C1 segment of cervical spinal cord (tissue), 14 donors: Measurements from ENCODE around the gene ATXN10.
"Not testable (repeated sequence)": the region's sequence is repeated elsewhere in the genome, so short reads cannot be mapped to it uniquely, and the experiment has no call there.

ENCODE experiments used
- DNase-seq, 14 donors: peaks; one replicate each; lab custom pipeline; 2025; lab: John Stamatoyannopoulos, UW

The ATXN10 gene, protein sequence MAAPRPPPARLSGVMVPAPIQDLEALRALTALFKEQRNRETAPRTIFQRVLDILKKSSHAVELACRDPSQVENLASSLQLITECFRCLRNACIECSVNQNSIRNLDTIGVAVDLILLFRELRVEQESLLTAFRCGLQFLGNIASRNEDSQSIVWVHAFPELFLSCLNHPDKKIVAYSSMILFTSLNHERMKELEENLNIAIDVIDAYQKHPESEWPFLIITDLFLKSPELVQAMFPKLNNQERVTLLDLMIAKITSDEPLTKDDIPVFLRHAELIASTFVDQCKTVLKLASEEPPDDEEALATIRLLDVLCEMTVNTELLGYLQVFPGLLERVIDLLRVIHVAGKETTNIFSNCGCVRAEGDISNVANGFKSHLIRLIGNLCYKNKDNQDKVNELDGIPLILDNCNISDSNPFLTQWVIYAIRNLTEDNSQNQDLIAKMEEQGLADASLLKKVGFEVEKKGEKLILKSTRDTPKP

DNA sequence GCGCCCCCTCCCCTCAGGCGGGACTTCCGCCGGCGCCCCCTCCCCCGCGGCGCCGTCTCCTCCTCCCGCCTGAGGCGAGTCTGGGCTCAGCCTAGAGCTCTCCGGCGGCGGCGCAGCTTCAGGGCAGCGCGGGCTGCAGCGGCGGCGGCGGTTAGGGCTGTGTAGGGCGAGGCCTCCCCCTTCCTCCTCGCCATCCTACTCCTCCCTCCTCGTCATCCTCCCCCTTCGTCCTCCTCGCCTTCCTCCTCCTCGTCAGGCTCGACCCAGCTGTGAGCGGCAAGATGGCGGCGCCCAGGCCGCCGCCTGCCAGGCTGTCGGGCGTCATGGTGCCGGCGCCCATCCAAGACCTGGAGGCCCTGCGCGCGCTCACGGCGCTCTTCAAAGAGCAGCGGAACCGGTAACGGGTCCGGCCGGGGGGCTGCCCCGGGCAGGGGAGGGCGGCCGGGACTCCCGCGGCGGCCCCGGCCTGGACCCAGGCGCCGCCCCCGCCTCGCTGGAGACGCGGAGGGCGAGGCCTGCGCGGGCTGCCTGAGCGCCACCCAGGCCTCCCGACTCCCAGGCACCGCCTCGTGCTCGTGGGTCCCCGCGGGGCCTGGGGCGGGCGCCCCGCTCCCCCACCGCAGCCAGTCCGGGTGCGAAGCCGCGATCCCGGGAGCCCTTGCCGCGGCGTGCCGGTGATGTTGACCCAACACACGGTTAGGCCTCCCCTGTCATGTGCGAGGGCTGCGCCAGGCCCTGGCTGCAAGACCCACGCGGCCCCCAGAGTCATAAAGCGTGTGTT is at the start of gene ATXN10:
Gene ATXN10, plus strand, starts transcription at position 52 of the 781 bp plus-strand sequence. Its CDS starts 230 bp downstream, at position 282.
- peak in 13 of 14 donors; percentile 42 to 96 (median 75) for DNase-seq

DNA sequence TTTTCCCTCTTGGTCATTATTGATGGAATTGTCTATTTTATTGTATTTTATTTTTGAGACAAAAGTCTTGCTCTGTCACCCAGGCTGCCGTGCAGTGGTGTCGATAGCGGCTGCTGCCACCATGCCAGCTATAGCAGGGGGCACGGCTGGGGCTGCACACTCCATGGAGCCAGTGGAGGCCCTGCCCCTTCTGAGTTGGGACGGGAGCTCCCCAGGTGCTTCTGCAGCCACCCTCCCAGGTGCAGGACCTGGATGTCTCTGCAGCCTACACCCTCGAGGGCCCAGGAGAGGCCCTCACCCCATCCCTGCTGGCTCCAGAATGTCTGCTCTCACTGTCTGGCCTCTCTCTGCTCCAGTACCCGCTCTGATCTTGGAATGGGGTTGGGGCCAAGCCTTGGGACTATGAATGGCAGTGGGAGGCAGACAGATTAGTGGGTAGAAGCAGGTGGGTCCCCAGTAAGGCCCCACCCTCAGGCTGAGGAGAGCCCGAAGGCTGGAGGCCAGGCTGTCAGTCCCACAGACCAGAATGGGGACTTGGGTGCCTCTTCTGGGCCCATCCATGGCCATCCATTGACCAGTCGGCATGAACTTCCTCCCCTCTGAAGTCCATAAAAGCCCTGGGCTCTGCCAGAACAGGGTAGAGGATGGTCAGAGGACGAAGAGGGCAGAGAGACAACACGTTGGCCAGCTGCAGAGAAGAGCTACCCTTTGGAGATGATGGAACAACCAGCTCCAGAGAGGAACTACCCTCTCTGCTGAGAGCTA is 49.6 kb upstream of the ATXN10 start:
- no peak for DNase-seq

DNA sequence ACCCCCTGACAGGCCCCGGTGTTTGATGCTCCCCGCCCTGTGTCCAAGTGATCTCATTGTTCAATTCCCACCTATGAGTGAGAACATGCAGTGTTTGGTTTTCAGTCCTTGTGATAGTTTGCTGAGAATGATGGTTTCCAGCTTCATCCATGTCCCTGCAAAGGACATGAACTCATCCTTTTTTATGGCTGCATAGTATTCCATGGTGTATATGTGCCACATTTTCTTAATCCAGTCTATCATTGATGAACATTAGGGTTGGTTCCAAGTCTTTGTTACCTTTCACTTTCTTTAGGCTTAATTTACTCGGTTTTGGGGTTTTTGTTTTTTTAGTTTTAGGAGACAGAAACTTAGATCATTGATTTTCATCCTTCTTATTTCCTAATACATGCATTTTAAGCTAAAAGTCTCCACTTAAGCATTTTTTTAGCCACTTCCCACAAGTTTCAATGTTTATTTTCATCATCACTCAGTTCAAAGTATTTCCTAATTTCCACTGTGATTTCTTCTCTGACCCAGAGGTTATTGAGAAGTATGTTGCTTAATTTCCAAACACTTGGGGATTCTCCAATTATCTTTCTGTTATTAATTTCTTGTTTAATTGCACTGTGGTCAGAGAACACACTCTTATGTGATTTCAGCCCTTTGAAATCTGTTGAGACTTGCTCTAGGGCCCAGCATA is 48.0 kb upstream of the ATXN10 start:
- DNase-seq: not testable (repeated sequence)

DNA sequence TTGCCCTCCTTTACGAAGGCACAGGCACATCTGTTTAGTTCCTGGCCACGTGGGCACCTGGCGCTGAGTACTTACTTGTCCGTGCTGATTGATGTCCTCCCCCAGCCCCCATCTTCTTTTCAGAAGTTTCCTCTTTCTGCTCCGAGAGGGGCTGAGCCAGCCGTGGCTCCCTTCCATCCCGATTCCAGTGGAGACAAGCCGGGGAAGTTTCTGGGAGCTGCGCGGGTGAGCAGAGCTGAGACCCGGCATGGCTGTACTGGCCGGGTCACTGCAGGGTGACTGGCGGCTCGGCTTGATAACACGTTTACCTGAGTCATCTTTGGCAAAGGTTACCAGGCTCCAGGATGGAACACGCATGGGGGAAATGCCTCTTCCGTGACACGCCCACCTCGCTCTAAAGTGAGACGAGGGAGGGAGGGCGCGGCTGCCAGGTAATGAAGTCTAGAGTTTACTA is 45.4 kb upstream of the ATXN10 start:
- no peak for DNase-seq

DNA sequence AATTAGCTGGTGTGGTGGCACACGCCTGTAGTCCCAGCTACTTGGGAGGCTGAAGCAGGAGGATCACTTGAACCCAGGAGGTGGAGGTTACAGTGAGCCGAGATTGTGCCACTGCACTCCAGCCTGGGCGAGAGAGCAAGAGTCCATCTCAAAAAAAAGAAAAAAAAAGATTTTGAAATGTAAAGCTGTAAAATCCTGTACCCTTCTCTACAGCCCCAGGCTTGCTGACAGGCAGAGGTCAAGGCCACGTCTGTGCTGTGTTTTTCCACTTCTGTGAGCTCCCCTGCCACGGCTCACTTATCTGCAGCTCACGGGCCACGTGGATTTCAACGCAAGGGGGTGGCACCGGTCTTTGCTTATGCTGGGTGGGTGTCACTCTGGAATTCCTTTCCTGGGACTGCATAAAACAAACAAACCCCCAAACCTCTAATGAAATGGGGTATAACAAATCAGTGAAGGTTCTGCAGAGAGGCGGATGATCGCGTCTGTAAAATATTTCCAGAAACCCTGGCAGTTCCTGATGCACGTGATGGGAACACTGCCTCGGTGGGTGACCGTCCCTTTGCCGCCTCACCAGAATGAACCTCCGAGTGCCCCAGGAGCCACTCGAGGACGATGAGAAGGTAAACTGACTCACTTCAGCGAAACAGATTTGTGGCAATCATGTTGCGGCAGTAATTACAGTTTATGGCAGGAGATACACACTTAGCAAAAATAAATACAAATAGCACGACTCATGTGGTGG is 44.0 kb upstream of the ATXN10 start:
- no peak for DNase-seq

DNA sequence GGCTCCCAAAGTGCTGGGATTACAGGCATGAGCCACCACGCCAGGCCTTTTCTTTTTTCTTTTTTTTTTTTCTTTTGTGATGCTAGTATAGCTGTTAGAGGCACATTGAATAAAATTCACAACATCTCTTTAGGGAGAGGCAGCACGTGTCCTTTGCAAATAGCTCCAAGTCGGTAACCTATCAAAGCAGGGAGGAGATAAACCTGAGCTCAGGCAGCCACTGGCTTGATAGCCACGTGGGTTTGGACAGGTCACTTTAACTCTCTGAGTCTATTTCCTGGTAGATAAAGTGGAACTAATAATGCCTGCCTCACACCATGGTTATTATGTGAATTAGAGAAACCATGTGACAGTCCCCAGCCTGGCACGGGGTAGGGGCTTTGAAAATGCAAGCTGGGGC is 43.1 kb upstream of the ATXN10 start:
- no peak for DNase-seq

DNA sequence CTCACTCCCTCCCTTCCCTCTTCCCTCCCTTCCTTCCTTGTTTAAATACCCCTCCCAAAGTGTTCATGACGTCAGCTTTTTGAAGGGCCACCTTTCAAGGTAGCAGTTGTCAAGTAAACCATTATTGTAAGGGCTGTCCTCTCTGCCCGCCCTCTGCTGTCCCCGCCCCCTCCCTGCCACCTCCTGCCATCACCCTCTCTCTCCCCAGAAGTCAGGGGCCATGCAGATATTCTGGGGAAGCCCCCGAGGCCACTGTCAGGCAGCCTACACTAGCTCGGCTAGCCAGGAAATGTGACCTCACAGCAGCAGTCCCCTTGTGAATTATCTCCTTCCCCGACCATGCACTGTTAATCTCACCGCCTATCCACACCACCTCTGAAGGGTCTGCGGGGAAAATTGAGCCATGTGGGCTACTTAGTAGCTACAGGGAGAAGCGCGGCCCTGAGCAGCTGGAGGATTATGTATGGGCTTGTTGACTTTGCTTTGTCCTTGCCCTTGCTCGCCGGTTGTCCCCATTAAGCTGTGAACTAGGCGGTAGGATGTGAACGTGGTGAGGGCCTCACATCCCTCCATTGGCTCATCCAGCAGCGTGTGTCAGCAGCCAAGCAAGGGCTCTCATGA is 42.1 kb upstream of the ATXN10 start:
- no peak for DNase-seq

DNA sequence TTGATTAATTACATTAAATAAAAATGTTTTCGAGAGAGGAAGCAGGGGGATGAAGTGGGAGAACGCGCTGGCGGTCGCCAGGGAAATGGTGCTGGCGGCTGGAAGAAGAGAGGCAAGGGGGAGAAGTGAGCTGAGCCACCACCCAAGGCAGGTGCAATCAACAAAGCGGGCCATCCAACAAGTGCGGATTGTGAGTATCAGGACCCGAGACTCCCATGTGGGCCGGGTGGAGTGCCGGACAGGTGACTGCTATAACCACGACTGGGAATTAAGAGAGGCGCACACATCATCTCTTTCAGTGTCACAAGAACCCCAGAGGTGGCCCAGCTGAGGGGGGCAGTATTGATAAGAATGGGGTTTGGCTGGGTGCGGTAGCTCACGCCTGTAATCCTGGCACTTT is 41.2 kb upstream of the ATXN10 start:
- no peak for DNase-seq

DNA sequence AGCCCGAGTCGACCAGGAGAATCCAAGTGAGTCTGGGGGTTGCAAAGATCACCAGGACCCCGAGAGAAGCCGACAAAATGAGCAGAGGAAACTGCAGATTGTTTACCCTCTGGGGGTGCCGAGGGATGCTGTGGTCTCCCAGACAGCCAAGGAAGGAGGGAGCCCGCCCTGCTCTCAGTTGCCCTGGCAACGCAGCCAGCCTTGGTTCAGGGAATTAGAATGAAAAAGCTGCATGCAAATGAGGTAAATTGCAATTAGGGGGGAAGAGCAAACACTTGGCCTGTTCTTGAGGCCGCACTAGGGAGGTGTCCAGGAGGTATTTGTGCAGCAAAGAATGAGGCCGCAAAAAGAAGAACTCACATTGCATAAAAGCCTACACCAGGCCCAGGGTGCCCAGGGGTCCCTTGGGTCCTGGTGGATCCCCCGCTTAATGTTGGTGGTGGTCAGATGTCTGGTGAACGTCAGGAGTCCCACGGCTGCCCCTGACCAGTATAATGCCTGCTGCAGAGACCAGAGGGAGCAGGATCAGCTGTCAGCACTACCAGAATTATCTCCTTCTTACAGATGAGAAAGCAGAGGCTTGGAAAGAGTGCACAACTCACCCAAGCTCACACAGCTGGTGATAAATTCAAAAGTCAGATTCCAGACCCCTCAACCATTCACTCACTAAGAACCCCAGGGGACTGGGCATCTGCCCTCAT is 40.3 kb upstream of the ATXN10 start:
- DNase-seq: peak in 1 of 14 donors; percentile 13

DNA sequence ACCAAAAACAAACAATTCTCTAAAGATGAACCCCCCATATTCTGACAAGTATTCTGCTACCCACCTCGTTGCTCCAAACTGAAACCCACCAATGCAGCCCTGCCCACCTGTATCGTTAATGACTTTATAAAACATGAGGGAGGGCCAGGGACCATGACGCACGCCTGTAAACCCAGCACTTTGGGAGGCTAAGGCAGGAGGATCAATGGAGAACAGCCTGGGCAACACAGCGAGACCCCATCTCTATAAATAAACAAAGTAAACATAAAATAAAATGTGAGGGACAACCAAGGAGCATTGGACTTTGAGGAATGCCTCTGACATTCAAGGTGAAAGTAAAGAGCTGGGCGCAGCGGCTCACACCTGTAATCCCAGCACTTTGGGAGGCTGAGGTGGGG is 39.8 kb upstream of the ATXN10 start:
- no peak for DNase-seq

DNA sequence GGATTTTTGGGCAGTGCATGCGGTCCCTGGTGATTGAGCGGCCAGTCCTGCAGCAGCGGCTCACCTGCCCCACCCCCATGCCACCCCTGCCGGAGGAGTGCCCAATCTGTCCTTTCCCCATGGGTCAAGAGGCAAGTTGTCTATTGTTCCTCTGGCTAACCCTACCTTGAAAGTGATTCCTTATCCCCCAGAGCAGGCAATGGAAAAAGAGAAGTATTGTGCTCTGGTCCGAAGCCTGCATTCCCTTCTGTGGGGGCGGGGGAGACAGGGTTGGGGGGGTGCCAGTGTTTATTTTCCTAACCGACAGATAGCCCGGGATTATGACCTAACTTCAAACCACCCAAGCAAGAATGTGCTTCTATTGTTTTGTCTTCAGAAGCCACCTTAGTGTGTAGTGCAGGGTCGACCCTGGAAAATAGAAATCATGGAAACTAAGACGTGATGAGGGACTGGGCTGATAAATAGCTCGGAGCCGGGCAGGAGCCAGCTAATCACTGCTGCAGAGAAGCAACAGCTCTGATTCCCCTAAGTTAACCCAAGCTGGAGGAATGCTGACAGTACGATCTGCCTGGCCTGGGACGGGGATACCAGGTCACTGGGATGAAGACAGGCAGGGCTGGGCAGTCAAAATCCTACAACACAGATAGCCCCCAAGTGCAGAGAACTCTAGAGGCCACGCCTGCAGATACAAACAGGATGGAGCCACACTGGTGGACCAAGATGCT is 38.7 kb upstream of the ATXN10 start:
- DNase-seq: no peak

DNA sequence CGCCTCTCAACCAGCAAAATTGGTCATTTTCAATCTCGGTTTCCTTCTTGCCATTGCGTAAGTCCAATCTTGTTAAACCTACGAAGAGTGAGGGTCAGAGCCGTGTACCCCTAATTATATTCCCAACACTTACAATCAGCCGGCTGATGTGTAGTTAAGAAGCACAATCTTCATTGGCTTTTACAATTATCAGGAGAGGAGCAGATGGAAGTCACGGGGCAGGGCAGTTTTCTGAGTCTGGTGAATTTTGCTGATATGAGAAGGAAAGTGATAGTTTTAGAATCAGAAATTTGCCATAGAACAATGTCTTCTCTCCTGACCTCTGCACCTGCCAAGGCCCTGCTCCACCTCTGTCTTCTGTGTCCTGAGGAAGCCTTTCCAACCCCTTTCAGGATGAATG is 35.0 kb upstream of the ATXN10 start:
- no peak for DNase-seq

DNA sequence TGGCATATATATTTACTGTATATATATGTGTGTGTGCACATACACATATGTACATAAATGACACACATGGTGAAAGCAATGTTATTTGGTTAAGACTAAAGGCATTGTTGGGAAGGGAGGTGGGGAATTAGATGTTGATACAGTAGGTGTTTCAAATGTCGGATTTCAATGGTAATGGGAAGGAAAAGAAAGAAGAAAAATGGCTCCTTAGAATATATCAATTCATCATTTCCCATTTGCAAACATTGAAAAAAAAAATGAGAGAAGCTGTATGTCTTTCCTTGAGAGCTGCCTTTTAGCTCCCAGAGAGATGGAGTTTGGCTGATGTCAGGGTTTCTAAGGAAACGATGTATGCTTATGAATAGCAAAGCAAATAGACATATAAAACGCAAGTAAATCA is 33.4 kb upstream of the ATXN10 start:
- DNase-seq: no peak

DNA sequence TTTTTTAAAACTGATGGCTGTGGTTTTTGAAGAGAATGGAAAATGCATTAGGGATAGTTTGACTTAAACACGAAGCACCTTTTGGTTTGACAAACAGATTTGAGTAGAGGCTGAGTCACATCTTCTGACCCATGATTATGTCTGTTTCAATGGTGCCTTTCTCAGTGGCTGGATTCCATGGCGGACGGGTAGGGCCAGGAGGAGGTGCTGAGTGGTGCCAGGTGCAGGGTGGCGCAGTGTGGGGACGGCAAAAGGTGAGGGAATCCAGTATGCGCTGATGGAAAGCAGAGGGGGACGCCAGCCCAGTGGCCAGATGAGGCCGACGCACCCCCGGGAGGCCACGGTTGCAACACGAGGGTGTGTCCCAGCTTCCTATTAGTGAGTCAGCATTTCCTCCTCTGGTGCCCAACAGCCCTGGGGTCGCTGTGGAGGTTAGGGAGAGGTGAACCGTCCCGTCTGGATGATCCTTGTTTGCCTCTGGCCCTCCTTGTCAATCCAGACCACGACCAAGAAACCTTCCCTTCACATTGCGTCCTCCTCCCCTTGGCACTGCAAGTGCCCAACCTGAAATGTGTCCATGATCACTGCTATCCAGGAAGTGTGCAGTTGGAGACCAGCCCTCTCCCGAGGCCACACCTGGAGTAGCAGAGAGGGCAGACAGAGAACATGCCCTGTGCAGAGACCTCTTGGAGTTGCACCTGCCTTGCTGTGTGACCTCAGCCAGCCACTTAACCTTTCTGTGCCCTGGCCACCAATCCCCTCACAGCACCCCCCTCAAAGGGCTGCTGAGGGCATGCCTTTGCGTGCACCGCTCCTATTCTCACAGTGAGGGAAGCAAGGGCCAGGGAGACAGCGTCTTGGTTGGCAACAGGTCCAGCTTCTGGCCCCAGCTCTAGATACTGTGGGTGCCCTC is 32.5 kb upstream of the ATXN10 start:
- DNase-seq: no peak

DNA sequence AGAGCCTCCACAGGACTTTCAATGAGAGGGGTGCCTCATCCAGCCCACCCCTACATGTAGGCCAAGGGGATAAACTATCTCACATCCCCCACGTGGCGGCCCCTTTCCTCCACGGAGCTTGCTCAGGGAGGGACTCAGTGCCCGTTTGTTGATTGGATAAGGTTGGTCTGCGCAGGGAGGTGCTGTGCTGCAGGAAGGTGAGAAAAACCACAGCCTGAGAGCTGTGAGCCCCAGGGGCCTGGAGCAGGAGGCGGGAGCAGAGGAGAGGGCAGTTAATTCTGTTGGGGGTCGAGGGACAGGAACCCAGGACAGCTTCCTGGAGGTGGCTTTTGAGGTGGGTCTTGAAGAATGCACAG is 31.9 kb upstream of the ATXN10 start:
- DNase-seq: no peak

DNA sequence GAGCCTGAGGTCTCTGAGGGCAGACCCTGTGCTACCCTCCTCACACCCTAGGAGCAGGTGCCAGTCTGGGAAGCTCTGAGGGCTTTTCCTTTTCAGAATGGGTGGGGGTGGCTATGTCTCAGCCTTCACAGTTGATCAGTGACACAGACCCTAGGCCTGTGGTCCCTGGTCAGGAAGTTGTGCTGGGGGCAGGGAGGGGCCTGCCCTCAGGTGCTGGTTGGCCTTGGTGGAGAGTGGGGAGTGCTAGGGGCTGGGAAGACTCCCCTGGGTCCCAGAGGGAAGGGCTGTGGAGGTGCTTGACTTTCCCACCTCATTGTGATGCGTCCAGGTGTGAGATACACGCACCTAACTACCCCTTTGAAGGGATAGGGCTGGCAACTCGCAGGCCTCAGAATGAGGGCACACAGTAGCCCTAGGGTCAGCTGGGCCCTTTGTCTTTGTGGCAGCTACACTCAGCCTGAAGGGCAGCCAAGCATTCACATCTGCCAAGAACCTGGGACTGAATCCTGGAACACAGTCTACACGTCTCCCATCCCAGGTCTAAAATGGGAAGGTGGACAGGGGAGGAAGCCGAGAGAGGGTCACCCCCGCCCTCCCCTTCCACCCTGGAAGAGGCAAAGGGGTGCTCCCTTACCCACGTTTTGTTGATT is 31.2 kb upstream of the ATXN10 start:
- DNase-seq: no peak

DNA sequence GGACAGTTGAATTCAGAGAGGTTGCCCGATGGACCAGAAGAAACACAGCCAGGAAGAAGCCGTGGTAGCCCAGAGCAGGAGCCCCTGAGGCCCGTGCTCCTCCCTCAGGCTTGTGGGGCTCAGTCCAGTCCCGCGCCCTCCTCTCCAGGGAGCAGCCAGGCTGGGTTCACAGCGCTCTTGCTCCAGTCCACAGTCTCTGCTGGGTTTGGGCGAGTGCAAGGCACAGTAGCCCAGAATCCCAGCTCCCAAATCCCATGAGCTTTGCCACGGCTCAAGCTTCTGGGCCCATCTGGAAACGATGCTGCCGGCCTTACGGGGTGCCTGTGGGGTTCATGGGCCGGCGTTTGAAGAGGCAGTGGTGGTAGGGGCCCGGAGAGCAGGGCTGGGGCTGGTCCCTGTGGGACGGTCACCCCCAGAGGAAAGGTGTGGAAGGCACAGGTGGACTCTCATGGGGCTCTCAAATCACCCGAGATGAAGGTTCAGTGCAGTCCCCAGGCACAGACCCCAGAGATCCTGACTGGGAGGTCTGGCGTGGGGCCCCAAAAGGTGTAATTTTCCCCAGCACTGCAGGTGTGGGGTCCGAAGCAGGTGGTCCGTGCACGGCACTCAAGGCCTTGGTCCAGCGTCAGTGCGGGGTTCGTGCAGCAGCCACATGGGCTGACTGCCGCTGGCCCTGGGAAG is 30.6 kb upstream of the ATXN10 start:
- no peak for DNase-seq
